GM23248 (cell line): ENCODE measurements around the gene P4HTM. TPM values are rescaled to one million over a fixed set of nuclear protein-coding genes. Genes with fewer than 3 reads are reported as not detected.

Experiments
- DNase-seq: peaks from one replicate; pipeline ENCODE4 v3.0.0-alpha.2; 2015
- H2AFZ ChIP-seq: fragments of 200-600 bp; sonication (generic); 2 replicates; pipeline ENCODE4 v1.6.1; 2016; ENCODE audit warnings: antibody characterized with exemption
- H3F3A ChIP-seq: fragments of 200-600 bp; sonication (generic); 2 replicates; pipeline ENCODE4 v1.6.1; 2016; ENCODE audit warnings: mild to moderate bottlenecking, antibody characterized with exemption, mixed run types; ENCODE audit not compliant: insufficient read depth
- H3K27ac ChIP-seq: fragments of 200-600 bp; sonication (generic); 2 replicates; pipeline ENCODE4 v1.5.1; 2016; ENCODE audit warnings: mild to moderate bottlenecking
- H3K27me3 ChIP-seq: fragments of 200-600 bp; sonication (generic); replicated peaks from 2 replicates; pipeline ENCODE4 v1.6.1; 2016; ENCODE audit warnings: mild to moderate bottlenecking; ENCODE audit not compliant: insufficient read depth
- H3K36me3 ChIP-seq: fragments of 200-600 bp; sonication (generic); 2 replicates; pipeline ENCODE4 v1.6.1; 2016; ENCODE audit warnings: low read depth, mild to moderate bottlenecking
- H3K4me1 ChIP-seq: fragments of 200-600 bp; sonication (generic); 2 replicates; pipeline ENCODE4 v1.6.1; 2016; ENCODE audit warnings: mild to moderate bottlenecking; ENCODE audit not compliant: insufficient read depth
- H3K4me2 ChIP-seq: fragments of 200-600 bp; sonication (generic); one replicate; pipeline ENCODE4 v1.6.1; 2016; ENCODE audit warnings: mild to moderate bottlenecking; ENCODE audit not compliant: unreplicated experiment
- H3K4me3 ChIP-seq: fragments of 200-600 bp; sonication (generic); 2 replicates; pipeline ENCODE4 v1.5.1; 2016; ENCODE audit warnings: mild to moderate bottlenecking
- H3K79me2 ChIP-seq: fragments of 200-600 bp; sonication (generic); 2 replicates; pipeline ENCODE4 v1.6.1; 2016; ENCODE audit warnings: mild to moderate bottlenecking; ENCODE audit not compliant: insufficient read depth
- H3K9ac ChIP-seq: fragments of 200-600 bp; sonication (generic); 2 replicates; pipeline ENCODE4 v1.6.1; 2016; ENCODE audit warnings: mild to moderate bottlenecking
- H3K9me2 ChIP-seq: fragments of 200-600 bp; sonication (generic); 2 replicates; pipeline ENCODE4 v1.6.1; 2016; ENCODE audit warnings: mixed run types, mild to moderate bottlenecking, moderate library complexity; ENCODE audit not compliant: insufficient read depth
- H3K9me3 ChIP-seq: fragments of 200-600 bp; sonication (generic); one replicate; pipeline ENCODE4 v1.6.1; 2017; ENCODE audit warnings: low read depth
- H4K20me1 ChIP-seq: fragments of 200-600 bp; sonication (generic); 2 replicates; pipeline ENCODE4 v1.6.0; 2016; ENCODE audit not compliant: insufficient read depth
- EZH2 ChIP-seq: fragments of 200-600 bp; sonication (generic); IDR thresholded peaks from 2 replicates; pipeline ENCODE4 v1.6.1; 2018; ENCODE audit warnings: antibody characterized with exemption, mild to moderate bottlenecking; ENCODE audit not compliant: insufficient read depth, poor library complexity, severe bottlenecking
- EZH2phosphoT487 ChIP-seq: fragments of 200-600 bp; sonication (generic); IDR thresholded peaks from 2 replicates; pipeline ENCODE4 v1.6.1; 2018; ENCODE audit warnings: antibody characterized with exemption, moderate library complexity, mild to moderate bottlenecking, low read depth; ENCODE audit not compliant: insufficient read depth
- WGBS, 2 experiments: methylation state at CpG; one replicate each; pipeline ENCODE4 v1.1.6; 2015 to 2017; ENCODE audit warnings: low lambda C conversion rate in 2 of 2, low coverage in 1 of 2; ENCODE audit errors: missing lambda C conversion rate in 2 of 2; 5-methylcytosine and 5-hydroxymethylcytosine counted together
- in situ Hi-C: fragments of 300-500 bp; cut with MboI; formaldehyde crosslinking; loops from 2 replicates; pipeline ENCODE4 v1.15.0; 2020
- polyA plus RNA-seq: library from polyadenylated mRNA; unstranded; fragments of >200 nt; fragmentation: Nextera tagmentation; extraction: Ambion mirVana; gene quantifications from 2 replicates; pipeline ENCODE4 v1.2.1, GENCODE V29; 2016
- total RNA-seq: library from RNA; depleted of rRNA; stranded (reverse); fragments of >200 nt; shearing (Covaris generic); gene quantifications from 2 replicates; pipeline ENCODE4 v1.2.3, GENCODE V29; 2014

The P4HTM gene
- total and polyA plus RNA-seq, 2 experiments from 2014 or later: 29.7 to 53.6 TPM

DNA sequence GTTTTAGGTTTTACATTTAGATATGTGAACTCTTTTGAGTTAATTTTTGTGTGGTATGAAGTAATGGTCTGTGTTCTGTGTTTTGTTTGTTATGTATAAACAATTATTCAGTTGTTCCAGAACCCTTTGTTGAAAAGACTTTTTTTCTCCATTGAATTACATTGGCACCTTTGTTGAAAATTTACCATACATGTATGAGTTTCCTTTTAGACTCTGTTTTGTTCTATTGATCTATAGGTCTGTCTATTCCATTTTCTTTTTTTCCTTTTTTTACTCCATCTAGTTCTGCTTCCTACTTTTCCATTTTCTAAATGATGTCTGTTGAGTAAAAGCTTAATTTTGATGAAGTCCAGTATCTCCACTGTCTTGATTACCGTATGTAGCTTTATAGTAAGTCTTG, 40.0 kb upstream of the P4HTM start:
- WGBS, 2 experiments: 97 to 100% methylated on average over 1 of the region's 1 CpG
- H2AFZ ChIP-seq: no peak overlapping the region
- H3K27ac ChIP-seq: no peak overlapping the region

DNA sequence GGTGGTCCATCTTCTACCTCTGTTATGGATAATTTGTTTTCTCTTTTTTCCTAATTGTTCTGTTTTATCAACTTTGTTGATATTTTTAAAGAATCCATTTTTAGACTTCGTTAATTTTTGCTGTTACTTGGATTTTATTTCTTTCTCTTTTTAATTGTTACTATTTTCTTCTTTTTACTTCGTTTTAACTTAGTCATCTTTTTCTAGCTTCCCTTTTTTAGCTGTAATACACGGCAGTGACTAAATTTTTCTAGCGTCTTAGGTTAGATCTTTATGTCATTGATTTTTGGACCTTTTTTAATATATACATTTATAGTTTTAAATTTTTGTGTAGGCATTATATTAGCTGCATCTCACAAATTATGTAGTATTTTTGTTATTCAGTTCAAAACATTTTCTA, 38.3 kb upstream of the P4HTM start:
- no peaks in the 10 kb centered on the region for H4K20me1 ChIP-seq
- in situ Hi-C loops: no loop called here
- WGBS, 2 experiments: 91 to 95% methylated on average over 4 of the region's 4 CpGs

More for the DNA sequence above, 40.0 kb upstream of the P4HTM start:
- Histone ChIP-seq H3F3A (0 out of 2 replicates have a peak, but pooled peaks cover 11% of the 10 kb centered on the region), H3K9me2 (no peaks in the 10 kb centered on the region), H3K27me3 (no peaks in the 10 kb centered on the region), H4K20me1 (peaks cover 1% of the 10 kb centered on the region; the same call in 1 of the 2 replicates), H3K9ac (no peak overlapping the region), H3K79me2 (peaks cover 98% of the 10 kb centered on the region), H3K9me3 (no peaks in the 10 kb centered on the region), H3K36me3 (0 out of 2 replicates have a peak, but pooled peaks cover 6% of the 10 kb centered on the region), H3K4me2 (no peak overlapping the region), H3K4me1 (0 out of 2 replicates have a peak, but pooled peaks cover 10% of the 10 kb centered on the region), H3K4me3 (no peak overlapping the region)
- in situ Hi-C loops: no loop called here
- TF ChIP-seq EZH2 (no peak), EZH2phosphoT487 (no peak)
- no peak for DNase-seq

DNA sequence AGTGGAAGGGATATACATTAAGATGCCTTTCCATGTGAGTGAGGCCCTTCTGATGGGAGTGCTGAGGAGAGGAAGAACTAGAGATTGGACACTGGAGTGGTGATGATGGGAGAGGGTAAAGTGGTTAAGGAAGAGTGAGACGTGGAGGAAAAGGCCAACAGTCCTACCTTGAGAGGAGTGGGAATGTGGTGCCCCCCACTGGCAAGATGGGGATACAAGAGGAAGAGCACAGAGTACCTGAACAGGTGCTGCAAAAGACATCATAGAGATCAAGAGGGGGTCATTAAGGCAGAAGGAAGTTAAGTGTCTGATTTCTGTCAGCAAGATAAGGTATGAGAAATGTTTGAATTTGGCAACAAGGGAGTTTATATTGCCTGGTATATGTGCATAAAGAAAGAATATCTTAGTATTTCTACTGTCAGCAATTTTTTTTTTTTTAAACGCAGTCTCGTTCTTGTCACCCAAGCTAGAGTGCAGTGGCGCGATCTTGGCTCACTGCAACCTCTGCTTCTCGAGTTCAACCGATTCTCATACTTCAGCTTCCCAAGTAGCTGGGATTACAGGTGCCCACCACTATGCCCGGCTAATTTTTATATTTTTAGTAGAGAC, 37.4 kb upstream of the P4HTM start:
- Histone ChIP-seq H3K9me2 (no peaks in the 10 kb centered on the region), H3K36me3 (0 out of 2 replicates have a peak, but pooled peaks cover 6% of the 10 kb centered on the region), H3K27me3 (no peaks in the 10 kb centered on the region), H3F3A (0 out of 2 replicates have a peak, but pooled peaks cover 11% of the 10 kb centered on the region), H3K79me2 (peaks cover 97% of the 10 kb centered on the region), H3K4me3 (no peak overlapping the region), H3K4me2 (no peak overlapping the region), H4K20me1 (no peaks in the 10 kb centered on the region; the same call in 1 of the 2 replicates), H2AFZ (no peak overlapping the region), H3K27ac (no peak overlapping the region), H3K9ac (no peak overlapping the region), H3K9me3 (no peaks in the 10 kb centered on the region), H3K4me1 (0 out of 2 replicates have a peak, but pooled peaks cover 10% of the 10 kb centered on the region)
- 85 to 86% methylated on average over 8 of the region's 8 CpGs for WGBS, 2 experiments
- no peak for TF ChIP-seq EZH2phosphoT487
- no peak for TF ChIP-seq EZH2
- in situ Hi-C loops: no loop called here
- no peak for DNase-seq

More for the DNA sequence above, 38.3 kb upstream of the P4HTM start:
- TF ChIP-seq EZH2phosphoT487 (no peak), EZH2 (no peak)
- H3F3A ChIP-seq: 0 out of 2 replicates have a peak, but pooled peaks cover 11% of the 10 kb centered on the region
- H2AFZ ChIP-seq: no peak overlapping the region
- H3K27me3 ChIP-seq: no peaks in the 10 kb centered on the region
- H3K79me2 ChIP-seq: peaks cover 97% of the 10 kb centered on the region
- 0 out of 2 replicates have a peak, but pooled peaks cover 6% of the 10 kb centered on the region for H3K36me3 ChIP-seq
- no peaks in the 10 kb centered on the region for H3K9me3 ChIP-seq
- H3K4me2 ChIP-seq: no peak overlapping the region
- no peaks in the 10 kb centered on the region for H3K9me2 ChIP-seq
- H3K27ac ChIP-seq: no peak overlapping the region
- 0 out of 2 replicates have a peak, but pooled peaks cover 10% of the 10 kb centered on the region for H3K4me1 ChIP-seq
- no peak for DNase-seq
- H3K9ac ChIP-seq: no peak overlapping the region
- H3K4me3 ChIP-seq: no peak overlapping the region

DNA sequence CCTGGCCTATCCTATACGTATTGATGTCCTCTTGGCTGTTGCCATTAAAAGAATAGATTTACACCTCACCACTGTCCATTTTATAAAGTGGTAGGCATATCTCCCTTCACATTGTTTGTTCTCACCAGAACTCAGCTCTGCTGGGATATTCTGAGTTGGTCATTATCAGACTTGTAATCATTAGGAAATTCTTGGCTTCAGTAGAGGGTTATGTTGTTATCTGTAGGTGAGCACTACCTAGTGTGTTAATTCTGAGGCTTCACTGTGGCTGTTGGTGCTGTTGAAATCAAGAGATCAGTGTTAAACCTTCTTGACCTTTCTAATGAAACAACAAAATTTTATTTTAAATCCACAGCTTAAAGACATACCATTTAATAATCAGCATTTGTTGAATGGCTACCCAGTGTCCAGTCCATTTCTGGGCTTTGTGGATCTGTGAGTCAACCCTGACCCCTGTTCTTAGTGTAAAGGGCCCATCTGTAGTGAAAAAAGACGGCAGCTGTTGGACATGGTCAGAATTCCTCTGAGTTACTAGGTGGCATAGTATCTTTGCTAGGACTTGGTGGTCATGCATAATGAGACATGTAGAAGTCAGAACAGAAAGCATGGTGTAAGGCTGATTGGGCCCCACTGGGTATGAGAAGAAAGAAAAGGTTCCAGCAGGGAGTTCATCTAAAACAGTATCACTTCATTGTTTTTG, 32.9 kb upstream of the P4HTM start:
- in situ Hi-C loops: no loop called here
- no peaks in the 10 kb centered on the region for H3K9me2 ChIP-seq
- DNase-seq: no peak
- no peaks in the 10 kb centered on the region for H3K9me3 ChIP-seq
- H3K79me2 ChIP-seq: peaks cover 92% of the 10 kb centered on the region
- H3K4me2 ChIP-seq: no peak overlapping the region
- H3K36me3 ChIP-seq: peaks cover 6% of the 10 kb centered on the region; the same call in 1 of the 2 replicates
- WGBS, 2 experiments: 94 to 98% methylated on average over 2 of the region's 2 CpGs
- TF ChIP-seq EZH2phosphoT487 (no peak), EZH2 (no peak)
- H3K9ac ChIP-seq: no peak overlapping the region
- no peaks in the 10 kb centered on the region for H3K27me3 ChIP-seq
- no peak overlapping the region for H3K4me3 ChIP-seq
- no peak overlapping the region for H3K27ac ChIP-seq
- no peak overlapping the region for H2AFZ ChIP-seq
- no peaks in the 10 kb centered on the region for H3K4me1 ChIP-seq
- H3F3A ChIP-seq: no peaks in the 10 kb centered on the region
- no peaks in the 10 kb centered on the region; the same call in 1 of the 2 replicates for H4K20me1 ChIP-seq
